ENCODE measurements around the gene SLC13A2.

DNA sequence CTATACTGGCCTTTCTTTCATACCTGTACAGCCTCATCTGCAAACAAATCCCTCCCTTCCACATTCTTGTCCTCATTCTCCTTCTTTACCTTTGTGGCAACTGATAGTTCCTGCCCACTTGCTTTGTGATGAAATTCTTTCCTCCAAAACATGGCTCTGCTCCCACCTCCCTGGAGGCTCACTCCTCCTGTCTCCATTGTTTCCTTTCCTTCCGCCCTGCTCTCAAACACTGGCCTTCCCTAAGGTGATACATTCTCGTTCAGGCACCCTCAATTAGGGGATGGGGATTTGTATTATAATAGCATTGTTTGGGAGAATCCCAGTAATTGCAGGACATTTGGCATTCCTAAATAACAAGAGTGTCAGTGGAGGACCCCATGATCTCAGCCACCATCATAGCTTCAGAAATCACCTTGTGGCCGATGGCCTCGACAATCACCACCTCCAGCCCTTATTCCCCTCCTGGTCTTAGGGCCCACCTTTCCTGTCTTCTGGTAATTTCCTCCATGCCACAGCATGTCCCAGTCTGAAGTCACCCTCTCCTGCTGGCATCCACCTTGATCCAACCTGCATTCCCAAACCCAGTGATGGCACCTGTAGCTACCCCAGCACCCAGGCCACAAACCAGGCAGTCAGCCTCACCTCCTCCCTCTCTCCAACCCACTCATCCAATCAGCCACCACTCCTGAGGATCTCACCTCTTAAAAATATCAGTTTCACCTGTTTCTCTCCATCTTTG is 71.1 kb downstream of the SLC13A2 start:
- TF ChIP-seq EZH2 (IDR thresholded peaks at IDR 0.05; ENCODE audit: borderline replicate concordance, low read length): no peak
- TF ChIP-seq, protein P1, sequence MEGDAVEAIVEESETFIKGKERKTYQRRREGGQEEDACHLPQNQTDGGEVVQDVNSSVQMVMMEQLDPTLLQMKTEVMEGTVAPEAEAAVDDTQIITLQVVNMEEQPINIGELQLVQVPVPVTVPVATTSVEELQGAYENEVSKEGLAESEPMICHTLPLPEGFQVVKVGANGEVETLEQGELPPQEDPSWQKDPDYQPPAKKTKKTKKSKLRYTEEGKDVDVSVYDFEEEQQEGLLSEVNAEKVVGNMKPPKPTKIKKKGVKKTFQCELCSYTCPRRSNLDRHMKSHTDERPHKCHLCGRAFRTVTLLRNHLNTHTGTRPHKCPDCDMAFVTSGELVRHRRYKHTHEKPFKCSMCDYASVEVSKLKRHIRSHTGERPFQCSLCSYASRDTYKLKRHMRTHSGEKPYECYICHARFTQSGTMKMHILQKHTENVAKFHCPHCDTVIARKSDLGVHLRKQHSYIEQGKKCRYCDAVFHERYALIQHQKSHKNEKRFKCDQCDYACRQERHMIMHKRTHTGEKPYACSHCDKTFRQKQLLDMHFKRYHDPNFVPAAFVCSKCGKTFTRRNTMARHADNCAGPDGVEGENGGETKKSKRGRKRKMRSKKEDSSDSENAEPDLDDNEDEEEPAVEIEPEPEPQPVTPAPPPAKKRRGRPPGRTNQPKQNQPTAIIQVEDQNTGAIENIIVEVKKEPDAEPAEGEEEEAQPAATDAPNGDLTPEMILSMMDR (conservative IDR thresholded peaks at IDR 0.05 in 1 of 2, IDR thresholded peaks at IDR 0.05 in 1 of 2; ENCODE audit: extremely low read depth in 1 of 2, insufficient read depth in 1 of 2, low read depth in 1 of 2, low read length in 2 of 2): no peak
